ENCODE measurements around the gene MRPL10. TPM values are rescaled to one million over a fixed set of nuclear protein-coding genes. Genes with fewer than 3 reads are reported as not detected.

MRPL10 gene
- total RNA-seq, 1 experiment from 2014 or later, result 74.2 TPM

DNA sequence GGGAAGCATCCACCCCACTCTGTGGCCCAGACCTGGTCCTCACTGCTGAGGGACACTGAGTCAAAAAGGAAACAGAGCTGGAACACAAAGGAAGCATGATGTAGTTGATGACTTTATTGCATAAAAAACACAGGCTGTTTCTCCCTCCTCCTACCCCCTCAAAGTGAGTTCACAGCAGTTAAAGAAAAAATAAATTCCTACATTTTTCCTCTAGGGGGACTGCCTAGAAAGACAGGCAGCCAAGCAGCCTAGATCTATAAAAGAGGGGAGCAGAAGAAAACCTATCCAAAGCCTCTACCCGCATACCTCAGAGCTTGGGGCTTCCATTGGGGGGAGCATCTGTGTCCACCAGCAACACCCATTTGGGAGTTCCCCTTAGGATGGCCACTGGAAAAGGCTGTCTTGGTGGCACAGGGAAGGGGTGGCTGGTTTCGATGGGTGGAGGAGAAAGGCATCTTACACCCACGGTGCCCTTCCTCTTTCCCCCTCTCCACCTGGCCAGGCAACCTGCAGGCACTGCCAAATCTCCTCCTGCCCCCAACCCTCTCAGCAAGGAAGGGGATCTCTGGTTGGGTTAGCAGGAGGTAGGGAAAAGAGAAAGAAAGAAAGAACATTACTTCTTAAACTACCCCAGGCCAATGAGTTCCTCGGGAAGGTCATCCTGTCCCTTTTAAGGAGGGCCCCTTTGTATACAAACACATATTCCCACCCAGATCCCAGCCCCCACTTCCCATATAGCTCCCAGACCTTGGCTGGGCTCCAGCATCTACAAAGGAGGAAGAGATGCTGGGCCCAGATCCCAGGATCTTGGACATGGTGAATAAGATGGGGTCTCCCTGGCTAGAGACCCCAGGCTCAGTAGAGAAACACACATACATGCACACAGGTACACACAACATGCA, 13.7 kb upstream of the MRPL10 start:
- ChIA-PET CTCF (interaction anchor here (0.9 to 1.5 kb wide), 2 partner anchors 14 to 45 kb away, joined by 3 to 5 read pairs; partner anchors contain the start of gene MRPL10), POLR2A (ENCODE audit: unreplicated experiment) (no interaction called here)
- ATAC-seq (no peak), DNase-seq (peak; percentile 41)
- H3K9me2 ChIP-seq (replicated peaks; ENCODE audit: low read length), result no peaks in the 10 kb centered on the region
- H3K79me2 ChIP-seq (ENCODE audit: low read length), result peaks cover 27% of the 10 kb centered on the region
- TF ChIP-seq EZH2 (IDR thresholded peaks at IDR 0.05; ENCODE audit: low read length, unreplicated experiment) (no peak), CTCF (conservative IDR thresholded peaks at IDR 0.05; ENCODE audit: low read depth, low read length) (peak; percentile 64)
- no peaks in the 10 kb centered on the region for H4K20me1 ChIP-seq (ENCODE audit: low read length)
- H3K27me3 ChIP-seq (ENCODE audit: low read length), result no peaks in the 10 kb centered on the region
- intact Hi-C loops (cut with micrococcal nuclease), result no loop called here
- H3K27ac ChIP-seq (ENCODE audit: low read length), result no peak overlapping the region
- no peaks in the 10 kb centered on the region for H3K36me3 ChIP-seq (ENCODE audit: low read depth, low read length)
- BruUV-seq (replicated peaks), result no TSS peak
- H3K4me1 ChIP-seq (ENCODE audit: insufficient read depth, low read length), result peaks cover 28% of the 10 kb centered on the region
- no peak overlapping the region for H3K4me3 ChIP-seq (ENCODE audit: low read length)
- H3K9ac ChIP-seq (ENCODE audit: low read length), result no peak overlapping the region
- no peaks in the 10 kb centered on the region for H3F3A ChIP-seq (ENCODE audit: low read length, unreplicated experiment)
- H2AFZ ChIP-seq (ENCODE audit: low read length), result no peak overlapping the region
- H3K4me2 ChIP-seq (ENCODE audit: low read length), result no peak overlapping the region
- no peaks in the 10 kb centered on the region for H3K9me3 ChIP-seq (ENCODE audit: low read length)

DNA sequence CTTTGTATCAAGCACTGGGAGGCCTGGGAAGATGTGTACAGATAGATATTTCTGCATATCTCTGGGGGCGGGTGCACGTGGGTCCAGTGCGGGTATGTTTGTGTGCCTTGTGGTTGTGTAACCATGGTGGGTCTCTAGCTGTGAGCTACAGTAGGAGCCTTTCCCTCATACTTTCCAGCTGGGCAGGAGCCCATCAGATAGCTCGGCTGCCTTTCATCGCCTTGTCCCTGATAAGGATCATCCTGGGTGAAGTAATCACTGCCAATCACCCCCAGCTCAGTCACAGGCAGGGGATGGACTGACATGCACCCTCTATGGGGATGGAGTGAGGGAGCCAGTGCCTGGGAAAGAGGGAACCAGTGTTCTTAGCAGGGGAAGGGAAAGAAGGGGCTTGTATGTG, 12.9 kb upstream of the MRPL10 start:
- no peak overlapping the region for H2AFZ ChIP-seq (ENCODE audit: low read length)
- BruUV-seq (replicated peaks), result no TSS peak
- H3K36me3 ChIP-seq (ENCODE audit: low read depth, low read length), result no peaks in the 10 kb centered on the region
- no peak overlapping the region for H3K4me3 ChIP-seq (ENCODE audit: low read length)
- no peaks in the 10 kb centered on the region for H3K9me2 ChIP-seq (replicated peaks; ENCODE audit: low read length)
- POLR2A ChIA-PET (ENCODE audit: unreplicated experiment), result no interaction called here
- intact Hi-C loops (cut with micrococcal nuclease), result no loop called here
- CTCF ChIA-PET, result no interaction called here
- H4K20me1 ChIP-seq (ENCODE audit: low read length), result no peaks in the 10 kb centered on the region
- H3K4me1 ChIP-seq (ENCODE audit: insufficient read depth, low read length), result peaks cover 24% of the 10 kb centered on the region
- no peak for DNase-seq
- no peak for TF ChIP-seq CTCF (conservative IDR thresholded peaks at IDR 0.05; ENCODE audit: low read depth, low read length)
- no peak for TF ChIP-seq EZH2 (IDR thresholded peaks at IDR 0.05; ENCODE audit: low read length, unreplicated experiment)
- no peak for TF ChIP-seq EZH2phosphoT487 (IDR thresholded peaks at IDR 0.05; ENCODE audit: borderline replicate concordance, low read length)
- no peak overlapping the region for H3K9ac ChIP-seq (ENCODE audit: low read length)
- H3K79me2 ChIP-seq (ENCODE audit: low read length), result peaks cover 27% of the 10 kb centered on the region
- H3F3A ChIP-seq (ENCODE audit: low read length, unreplicated experiment), result no peaks in the 10 kb centered on the region
- H3K9me3 ChIP-seq (ENCODE audit: low read length), result no peaks in the 10 kb centered on the region
- no peak for ATAC-seq
- no peaks in the 10 kb centered on the region for H3K27me3 ChIP-seq (ENCODE audit: low read length)
- H3K27ac ChIP-seq (ENCODE audit: low read length), result no peak overlapping the region
- no peak overlapping the region for H3K4me2 ChIP-seq (ENCODE audit: low read length)

- DNase-seq (no peak), ATAC-seq (no peak)
- H3K4me3 ChIP-seq (ENCODE audit: low read length), result no peak overlapping the region
- no peaks in the 10 kb centered on the region for H3K27me3 ChIP-seq (ENCODE audit: low read length)
- TF ChIP-seq CTCF (conservative IDR thresholded peaks at IDR 0.05; ENCODE audit: low read depth, low read length) (0 out of 2 replicates have a peak, but pooled peaks have one; percentile 30), EZH2 (IDR thresholded peaks at IDR 0.05; ENCODE audit: low read length, unreplicated experiment) (no peak)
- peaks cover 18% of the 10 kb centered on the region for H3K79me2 ChIP-seq (ENCODE audit: low read length)
- H3K27ac ChIP-seq (ENCODE audit: low read length), result no peak overlapping the region
- H3K4me2 ChIP-seq (ENCODE audit: low read length), result no peak overlapping the region
- no peaks in the 10 kb centered on the region for H3F3A ChIP-seq (ENCODE audit: low read length, unreplicated experiment)
- H3K9me3 ChIP-seq (ENCODE audit: low read length), result no peaks in the 10 kb centered on the region
- CTCF ChIA-PET, result interaction anchor here (0.6 to 4.1 kb wide), 9 partner anchors 33 to 1035 kb away, joined by 3 to 65 read pairs (median 4); no protein-coding TSS in a partner anchor
- no peaks in the 10 kb centered on the region for H4K20me1 ChIP-seq (ENCODE audit: low read length)
- no TSS peak for BruUV-seq (replicated peaks)
- POLR2A ChIA-PET (ENCODE audit: unreplicated experiment), result no interaction called here
- no peak overlapping the region for H3K9ac ChIP-seq (ENCODE audit: low read length)
- intact Hi-C loops (cut with micrococcal nuclease), result loop anchor here (1.0 kb wide), 2 partner anchors 47 to 175 kb away; no protein-coding TSS in a partner anchor
- no peaks in the 10 kb centered on the region for H3K9me2 ChIP-seq (replicated peaks; ENCODE audit: low read length)
- no peak overlapping the region; the same call in 1 of the 2 replicates for H2AFZ ChIP-seq (ENCODE audit: low read length)
- no peaks in the 10 kb centered on the region; the same call in 1 of the 2 replicates for H3K36me3 ChIP-seq (ENCODE audit: low read depth, low read length)
- peaks cover 21% of the 10 kb centered on the region for H3K4me1 ChIP-seq (ENCODE audit: insufficient read depth, low read length)
Measured at GRCh38 chr17:47843391-47843730, 12.0 kb upstream of the MRPL10 start.

Data from PC-3 (cell line).